Colonic mucosa (tissue), 4 donors: ENCODE results near the gene FETUB. TPM values are rescaled to one million over a fixed set of nuclear protein-coding genes. Genes with fewer than 3 reads are reported as not detected.
"Not testable (repeated sequence)": the region's sequence is repeated elsewhere in the genome, so short reads cannot be mapped to it uniquely, and the experiment has no call there.

Experiments used
- DNase-seq: peaks from one replicate; pipeline ENCODE4 v3.0.0-alpha.2; 2020
- H3K27ac ChIP-seq: fragments of 200-600 bp; one replicate; pipeline ENCODE4 v1.8.0; 2021
- H3K27me3 ChIP-seq: fragments of 200-600 bp; one replicate; pipeline ENCODE4 v1.8.0; 2021
- H3K36me3 ChIP-seq: fragments of 200-600 bp; one replicate; pipeline ENCODE4 v1.8.0; 2021
- H3K4me1 ChIP-seq: fragments of 200-600 bp; one replicate; pipeline ENCODE4 v1.8.0; 2021; ENCODE audit warnings: mild to moderate bottlenecking
- H3K4me3 ChIP-seq: fragments of 200-600 bp; one replicate; pipeline ENCODE4 v1.8.0; 2021
- H3K9ac ChIP-seq, 2 donors: one replicate each; pipeline ENCODE4 v1.7.0; 2013; ENCODE audit warnings: control low read depth in 2 of 2, low read depth in 2 of 2, low read length in 2 of 2
- H3K9me3 ChIP-seq: fragments of 200-600 bp; one replicate; pipeline ENCODE4 v1.8.0; 2021
- intact Hi-C: fragments of 100-400 bp; cut with DNase I; formaldehyde crosslinking; loops from one replicate; pipeline ENCODE4 v1.14.1; 2022
- total RNA-seq, 2 donors: library from RNA; stranded (reverse); fragmentation: NEBNext Ultra II Directional in 1 of 2; extraction: Animal tissue kit (Norgen Biotek cat#: 25700) in 1 of 2; gene quantifications; one replicate each; pipeline ENCODE4 v1.2.1, GENCODE V29; 2021
- TF ChIP-seq, protein P1 (sequence below): fragments of 200-600 bp; IDR thresholded peaks from one replicate; pipeline ENCODE4 v1.8.0; 2022; ENCODE audit warnings: antibody characterized with exemption, mild to moderate bottlenecking
- donor health status: healthy.
- donor health status: DM: no; HTN: no; CAD: no.
- donor health status: DM: no; HTN: no; CAD: no.

Gene FETUB
- total RNA-seq, 2 donors from 2014 or later: 0.22 to 0.27 TPM

DNA sequence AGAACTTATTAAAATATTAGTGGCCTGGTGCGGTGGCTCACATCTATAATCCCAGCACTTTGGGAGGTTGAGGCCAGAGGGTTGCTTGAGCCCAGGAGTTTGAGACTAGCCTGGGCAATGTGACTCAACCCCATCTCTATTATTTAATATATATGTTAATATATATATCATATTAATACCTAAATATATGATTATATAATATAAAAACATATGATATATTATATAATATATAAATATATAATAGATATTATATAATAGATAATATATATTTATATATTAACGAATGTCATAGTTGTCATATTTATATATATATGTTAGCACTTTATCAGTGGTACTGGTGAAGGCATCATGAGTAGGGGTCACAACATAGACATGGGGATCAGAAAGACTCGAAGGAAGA is 30.9 kb downstream of the FETUB start:
- no peaks in the 10 kb centered on the region for H3K4me1 ChIP-seq
- H3K27ac ChIP-seq: no peak overlapping the region
- no peaks in the 10 kb centered on the region for H3K27me3 ChIP-seq
- intact Hi-C loops: no loop called here
- no peak overlapping the region for H3K9ac ChIP-seq
- no peaks in the 10 kb centered on the region for H3K36me3 ChIP-seq
- TF ChIP-seq, protein P1, sequence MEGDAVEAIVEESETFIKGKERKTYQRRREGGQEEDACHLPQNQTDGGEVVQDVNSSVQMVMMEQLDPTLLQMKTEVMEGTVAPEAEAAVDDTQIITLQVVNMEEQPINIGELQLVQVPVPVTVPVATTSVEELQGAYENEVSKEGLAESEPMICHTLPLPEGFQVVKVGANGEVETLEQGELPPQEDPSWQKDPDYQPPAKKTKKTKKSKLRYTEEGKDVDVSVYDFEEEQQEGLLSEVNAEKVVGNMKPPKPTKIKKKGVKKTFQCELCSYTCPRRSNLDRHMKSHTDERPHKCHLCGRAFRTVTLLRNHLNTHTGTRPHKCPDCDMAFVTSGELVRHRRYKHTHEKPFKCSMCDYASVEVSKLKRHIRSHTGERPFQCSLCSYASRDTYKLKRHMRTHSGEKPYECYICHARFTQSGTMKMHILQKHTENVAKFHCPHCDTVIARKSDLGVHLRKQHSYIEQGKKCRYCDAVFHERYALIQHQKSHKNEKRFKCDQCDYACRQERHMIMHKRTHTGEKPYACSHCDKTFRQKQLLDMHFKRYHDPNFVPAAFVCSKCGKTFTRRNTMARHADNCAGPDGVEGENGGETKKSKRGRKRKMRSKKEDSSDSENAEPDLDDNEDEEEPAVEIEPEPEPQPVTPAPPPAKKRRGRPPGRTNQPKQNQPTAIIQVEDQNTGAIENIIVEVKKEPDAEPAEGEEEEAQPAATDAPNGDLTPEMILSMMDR: no peak
- no peak for DNase-seq
- H3K4me3 ChIP-seq: no peak overlapping the region
- no peaks in the 10 kb centered on the region for H3K9me3 ChIP-seq

DNA sequence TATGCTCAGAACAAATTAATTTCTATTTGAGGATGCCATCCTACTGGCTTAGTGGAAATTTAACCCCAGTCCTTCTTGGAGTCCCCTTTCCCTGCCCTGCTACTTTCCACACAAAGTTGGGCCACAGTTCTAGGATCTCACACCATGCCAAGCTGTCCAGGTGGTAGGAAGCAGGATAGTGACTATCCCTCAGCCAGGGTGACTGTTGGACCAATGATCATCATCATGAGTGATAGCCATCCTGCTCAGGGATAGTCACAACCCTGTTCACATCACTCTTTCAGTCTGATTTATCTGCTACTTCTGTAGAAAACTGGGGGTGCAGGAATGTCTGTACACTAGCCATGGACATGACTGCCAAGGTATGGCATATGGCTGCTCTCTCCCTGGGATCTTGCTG is 38.4 kb downstream of the FETUB start:
- Histone ChIP-seq H3K27ac (no peak overlapping the region), H3K9me3 (no peaks in the 10 kb centered on the region), H3K27me3 (no peaks in the 10 kb centered on the region), H3K4me1 (no peaks in the 10 kb centered on the region), H3K36me3 (no peaks in the 10 kb centered on the region), H3K9ac (no peak overlapping the region), H3K4me3 (no peak overlapping the region)
- TF ChIP-seq, protein P1: no peak
- DNase-seq: no peak
- intact Hi-C loops: no loop called here

DNA sequence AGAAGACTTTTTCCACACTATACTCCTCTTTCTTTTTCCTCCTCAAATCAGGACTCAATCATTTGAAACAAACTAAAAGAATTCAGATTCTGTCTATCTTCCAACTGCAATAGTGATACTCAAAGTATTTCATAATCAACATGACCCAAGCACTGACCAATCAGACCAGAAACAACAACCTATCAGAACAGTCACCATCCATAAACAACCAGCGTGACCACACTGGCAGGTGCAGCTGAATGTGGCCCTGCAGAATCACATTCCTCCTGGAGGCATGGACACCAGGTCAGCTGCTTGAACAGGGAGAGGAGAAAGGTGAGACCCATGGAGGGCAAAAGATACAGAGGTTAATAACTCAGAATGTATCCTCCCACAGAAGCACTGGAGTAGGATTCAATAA is 39.0 kb downstream of the FETUB start:
- Histone ChIP-seq H3K4me3 (no peak overlapping the region), H3K4me1 (no peaks in the 10 kb centered on the region), H3K9me3 (no peaks in the 10 kb centered on the region), H3K27ac (no peak overlapping the region), H3K9ac (no peak overlapping the region), H3K27me3 (no peaks in the 10 kb centered on the region), H3K36me3 (no peaks in the 10 kb centered on the region)
- intact Hi-C loops: no loop called here
- TF ChIP-seq, protein P1: no peak
- no peak for DNase-seq

DNA sequence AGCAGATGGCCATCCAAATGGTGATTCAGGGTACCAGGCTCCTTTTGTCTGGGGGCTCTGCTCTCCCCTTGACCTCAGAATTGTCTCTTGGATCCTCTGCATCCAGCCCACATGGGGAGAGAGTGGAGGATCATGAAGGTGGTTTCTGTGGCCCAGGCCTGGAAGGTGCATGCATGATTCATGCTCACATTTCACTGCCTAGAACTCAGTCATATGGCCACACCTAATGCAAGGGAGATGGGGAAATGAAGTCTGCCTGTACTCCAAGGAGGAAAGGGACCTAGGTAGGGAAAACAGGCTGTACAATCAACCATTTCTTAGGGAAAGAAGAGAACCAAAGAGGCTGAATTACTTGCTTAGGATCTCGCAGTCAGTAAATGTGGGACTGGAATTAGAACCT is 40.7 kb downstream of the FETUB start:
- TF ChIP-seq, protein P1: no peak
- DNase-seq: no peak
- Histone ChIP-seq H3K27me3 (no peaks in the 10 kb centered on the region), H3K9me3 (no peaks in the 10 kb centered on the region), H3K4me3 (no peak overlapping the region), H3K27ac (no peak overlapping the region), H3K36me3 (no peaks in the 10 kb centered on the region), H3K9ac (no peak overlapping the region), H3K4me1 (no peaks in the 10 kb centered on the region)
- intact Hi-C loops: no loop called here

DNA sequence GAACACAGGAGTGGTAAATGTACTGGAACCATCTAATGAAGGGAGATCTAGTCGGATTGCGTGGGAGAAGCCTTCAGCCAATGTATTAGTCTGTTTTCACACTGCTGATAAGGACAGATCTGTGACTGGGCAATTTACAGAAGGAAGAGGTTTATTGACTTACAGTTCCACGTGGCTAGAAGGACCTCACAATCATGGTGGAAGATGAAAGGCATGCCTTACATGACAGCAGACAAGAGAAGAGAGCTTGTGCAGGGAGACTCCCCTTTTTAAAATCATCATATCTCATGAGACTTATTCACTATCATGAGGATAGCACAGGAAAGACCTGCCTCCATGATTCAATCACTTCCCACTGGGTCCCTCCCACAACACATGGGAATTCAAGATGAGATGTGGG is 42.6 kb downstream of the FETUB start:
- H3K27me3 ChIP-seq: no peaks in the 10 kb centered on the region
- no peaks in the 10 kb centered on the region for H3K36me3 ChIP-seq
- H3K9ac ChIP-seq: no peak overlapping the region
- TF ChIP-seq, protein P1: no peak
- H3K4me3 ChIP-seq: no peak overlapping the region
- H3K9me3 ChIP-seq: no peaks in the 10 kb centered on the region
- no peak overlapping the region for H3K27ac ChIP-seq
- intact Hi-C loops: no loop called here
- no peaks in the 10 kb centered on the region for H3K4me1 ChIP-seq
- DNase-seq: no peak

DNA sequence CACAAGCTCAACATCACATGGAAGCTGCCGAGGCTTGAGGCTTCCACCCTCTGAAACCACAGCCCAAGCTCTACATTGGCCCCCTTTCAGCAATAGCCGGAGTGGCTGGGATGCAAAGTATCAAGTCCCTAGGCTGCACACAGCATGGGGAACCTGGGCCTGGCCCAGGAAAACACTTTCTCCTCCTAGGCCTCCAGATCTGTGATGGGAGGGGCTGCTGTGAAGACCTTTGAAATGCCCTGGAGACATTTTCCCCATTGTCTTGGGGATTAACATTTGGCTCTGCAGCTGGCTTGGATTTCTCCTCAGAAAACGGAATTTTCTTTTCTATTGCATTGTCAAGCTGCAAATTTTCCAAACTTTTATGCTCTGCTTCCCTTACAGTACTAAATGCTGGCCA is 43.8 kb downstream of the FETUB start:
- no peaks in the 10 kb centered on the region for H3K36me3 ChIP-seq
- no peak overlapping the region for H3K4me3 ChIP-seq
- H3K27me3 ChIP-seq: no peaks in the 10 kb centered on the region
- TF ChIP-seq, protein P1: no peak
- H3K27ac ChIP-seq: no peak overlapping the region
- no peak overlapping the region for H3K9ac ChIP-seq
- DNase-seq: no peak
- H3K9me3 ChIP-seq: no peaks in the 10 kb centered on the region
- intact Hi-C loops: no loop called here
- no peaks in the 10 kb centered on the region for H3K4me1 ChIP-seq

DNA sequence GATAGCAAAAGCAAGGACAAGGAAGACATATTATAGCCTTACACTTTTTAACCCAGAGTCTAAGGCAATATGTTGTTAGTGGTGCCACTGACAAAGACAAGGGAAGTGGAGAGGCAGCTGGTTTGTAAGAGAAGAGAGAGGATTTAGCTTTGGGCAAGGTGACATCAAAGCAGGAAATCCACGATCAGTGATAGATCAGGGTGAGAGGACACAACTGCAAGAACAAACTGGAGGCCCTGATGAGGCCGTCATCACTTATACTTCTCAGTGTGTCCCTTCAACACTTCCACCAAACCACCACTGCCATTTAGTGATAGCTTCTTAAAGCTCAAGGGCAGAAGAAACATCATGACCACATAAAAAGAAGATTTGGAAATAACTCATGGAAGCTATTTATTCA is 46.3 kb downstream of the FETUB start:
- H3K9ac ChIP-seq, H3K4me3 ChIP-seq, H3K27ac ChIP-seq, H3K36me3 ChIP-seq, DNase-seq, H3K4me1 ChIP-seq, H3K9me3 ChIP-seq, H3K27me3 ChIP-seq, intact Hi-C loops: not testable (repeated sequence)
